PC-9 (cell line): ENCODE measurements around the gene SHC2. TPM values are rescaled to one million over a fixed set of nuclear protein-coding genes. Genes with fewer than 3 reads are reported as not detected.

Source experiments
- BruUV-seq: library from RNA; stranded (reverse); fragments of 400-500 nt; replicated peaks from 2 replicates; lab custom pipeline; 2021; lab: Mats Ljungman, UMichigan
- CTCF ChIA-PET: fragments of 300-600 bp; sonication (Branson Sonifier 250); formaldehyde crosslinking; loops from one replicate; lab custom pipeline; 2022; ENCODE audit warnings: antibody characterized with exemption; lab: Charles Lee
- POLR2A ChIA-PET: fragments of 300-600 bp; sonication (Branson Sonifier 250); formaldehyde crosslinking; loops from one replicate; lab custom pipeline; 2022; ENCODE audit warnings: antibody characterized with exemption; ENCODE audit not compliant: unreplicated experiment; lab: Charles Lee
- DNase-seq, 2 experiments: peaks; one replicate each; pipeline versions ENCODE4 v3.0.0 to v3.0.0-alpha.2; 2015 to 2022; ENCODE audit warnings: mixed read lengths in 1 of 2
- H2AFZ ChIP-seq: fragments of 200-600 bp; sonication (generic); 2 replicates; pipeline ENCODE4 v1.8.1; 2017; ENCODE audit warnings: antibody characterized with exemption
- H3F3A ChIP-seq: fragments of 200-600 bp; sonication (generic); 2 replicates; pipeline ENCODE4 v1.8.1; 2017; ENCODE audit warnings: antibody characterized with exemption, mild to moderate bottlenecking, low read depth; ENCODE audit not compliant: insufficient read depth
- H3K27ac ChIP-seq: fragments of 200-600 bp; sonication (generic); 2 replicates; pipeline ENCODE4 v1.6.1; 2016; ENCODE audit warnings: mixed run types
- H3K27me3 ChIP-seq: fragments of 200-600 bp; sonication (generic); 2 replicates; pipeline ENCODE4 v1.6.1; 2016; ENCODE audit warnings: low read depth, mixed run types; ENCODE audit not compliant: insufficient read depth
- H3K36me3 ChIP-seq: fragments of 200-600 bp; sonication (generic); 2 replicates; pipeline ENCODE4 v1.6.1; 2016; ENCODE audit warnings: low read depth, mixed run types
- H3K4me1 ChIP-seq: fragments of 200-600 bp; sonication (generic); replicated peaks from 2 replicates; pipeline ENCODE4 v1.6.1; 2016; ENCODE audit warnings: mixed run types; ENCODE audit not compliant: insufficient read depth
- H3K4me2 ChIP-seq: fragments of 200-600 bp; sonication (generic); 2 replicates; pipeline ENCODE4 v1.6.1; 2017; ENCODE audit warnings: mixed run types
- H3K4me3 ChIP-seq: fragments of 200-600 bp; sonication (generic); 2 replicates; pipeline ENCODE4 v1.6.1; 2016; ENCODE audit warnings: mixed run types
- H3K79me2 ChIP-seq: fragments of 200-600 bp; sonication (generic); 2 replicates; pipeline ENCODE4 v1.6.1; 2017; ENCODE audit warnings: low read depth, mixed run types
- H3K9me2 ChIP-seq: fragments of 200-600 bp; sonication (generic); 2 replicates; pipeline ENCODE4 v1.8.1; 2017; ENCODE audit warnings: mild to moderate bottlenecking; ENCODE audit not compliant: insufficient read depth
- H3K9me3 ChIP-seq: fragments of 200-600 bp; sonication (generic); 2 replicates; pipeline ENCODE4 v1.8.1; 2016; ENCODE audit warnings: low read depth; ENCODE audit not compliant: insufficient read depth
- H4K20me1 ChIP-seq: fragments of 200-600 bp; sonication (generic); 2 replicates; pipeline ENCODE4 v1.8.1; 2017; ENCODE audit not compliant: insufficient read depth
- EZH2 ChIP-seq: fragments of 200-600 bp; sonication (generic); IDR thresholded peaks from 2 replicates; pipeline ENCODE4 v1.8.0; 2017; ENCODE audit warnings: antibody characterized with exemption, low read depth
- intact Hi-C: fragments of 100-400 bp; cut with micrococcal nuclease; formaldehyde crosslinking; loops from one replicate; pipeline ENCODE4 v1.10.0; 2022; ENCODE audit not compliant: unreplicated experiment
- total RNA-seq: library from RNA; stranded (reverse); gene quantifications from 2 replicates; pipeline ENCODE4 v1.2.3, GENCODE V29; 2021
- TF ChIP-seq, protein P1 (sequence below): fragments of 200-600 bp; sonication (generic); conservative IDR thresholded peaks from 2 replicates; pipeline ENCODE4 v1.6.1; 2017; ENCODE audit warnings: mixed run types, antibody characterized with exemption, mild to moderate bottlenecking, moderate library complexity

The SHC2 gene
- total RNA-seq, 1 experiment from 2014 or later = 0.70 TPM

GRCh38 chr19:475360-475759 lies 14.5 kb upstream of the SHC2 start:
- BruUV-seq = no TSS peak
- Histone ChIP-seq H3K27ac (no peak overlapping the region), H4K20me1 (no peaks in the 10 kb centered on the region), H3K4me1 (no peaks in the 10 kb centered on the region), H3F3A (peaks cover 7% of the 10 kb centered on the region; the same call in 1 of the 2 replicates), H3K4me3 (no peak overlapping the region), H3K4me2 (no peak overlapping the region), H3K9me2 (no peaks in the 10 kb centered on the region), H3K27me3 (no peaks in the 10 kb centered on the region), H3K79me2 (no peaks in the 10 kb centered on the region), H2AFZ (no peak overlapping the region), H3K9me3 (no peaks in the 10 kb centered on the region), H3K36me3 (no peaks in the 10 kb centered on the region)
- ChIA-PET POLR2A (no interaction called here), CTCF (no interaction called here)
- intact Hi-C loops = no loop called here
- DNase-seq = no peak
- TF ChIP-seq, protein P1, sequence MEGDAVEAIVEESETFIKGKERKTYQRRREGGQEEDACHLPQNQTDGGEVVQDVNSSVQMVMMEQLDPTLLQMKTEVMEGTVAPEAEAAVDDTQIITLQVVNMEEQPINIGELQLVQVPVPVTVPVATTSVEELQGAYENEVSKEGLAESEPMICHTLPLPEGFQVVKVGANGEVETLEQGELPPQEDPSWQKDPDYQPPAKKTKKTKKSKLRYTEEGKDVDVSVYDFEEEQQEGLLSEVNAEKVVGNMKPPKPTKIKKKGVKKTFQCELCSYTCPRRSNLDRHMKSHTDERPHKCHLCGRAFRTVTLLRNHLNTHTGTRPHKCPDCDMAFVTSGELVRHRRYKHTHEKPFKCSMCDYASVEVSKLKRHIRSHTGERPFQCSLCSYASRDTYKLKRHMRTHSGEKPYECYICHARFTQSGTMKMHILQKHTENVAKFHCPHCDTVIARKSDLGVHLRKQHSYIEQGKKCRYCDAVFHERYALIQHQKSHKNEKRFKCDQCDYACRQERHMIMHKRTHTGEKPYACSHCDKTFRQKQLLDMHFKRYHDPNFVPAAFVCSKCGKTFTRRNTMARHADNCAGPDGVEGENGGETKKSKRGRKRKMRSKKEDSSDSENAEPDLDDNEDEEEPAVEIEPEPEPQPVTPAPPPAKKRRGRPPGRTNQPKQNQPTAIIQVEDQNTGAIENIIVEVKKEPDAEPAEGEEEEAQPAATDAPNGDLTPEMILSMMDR = no peak
- no peak for TF ChIP-seq EZH2

DNA sequence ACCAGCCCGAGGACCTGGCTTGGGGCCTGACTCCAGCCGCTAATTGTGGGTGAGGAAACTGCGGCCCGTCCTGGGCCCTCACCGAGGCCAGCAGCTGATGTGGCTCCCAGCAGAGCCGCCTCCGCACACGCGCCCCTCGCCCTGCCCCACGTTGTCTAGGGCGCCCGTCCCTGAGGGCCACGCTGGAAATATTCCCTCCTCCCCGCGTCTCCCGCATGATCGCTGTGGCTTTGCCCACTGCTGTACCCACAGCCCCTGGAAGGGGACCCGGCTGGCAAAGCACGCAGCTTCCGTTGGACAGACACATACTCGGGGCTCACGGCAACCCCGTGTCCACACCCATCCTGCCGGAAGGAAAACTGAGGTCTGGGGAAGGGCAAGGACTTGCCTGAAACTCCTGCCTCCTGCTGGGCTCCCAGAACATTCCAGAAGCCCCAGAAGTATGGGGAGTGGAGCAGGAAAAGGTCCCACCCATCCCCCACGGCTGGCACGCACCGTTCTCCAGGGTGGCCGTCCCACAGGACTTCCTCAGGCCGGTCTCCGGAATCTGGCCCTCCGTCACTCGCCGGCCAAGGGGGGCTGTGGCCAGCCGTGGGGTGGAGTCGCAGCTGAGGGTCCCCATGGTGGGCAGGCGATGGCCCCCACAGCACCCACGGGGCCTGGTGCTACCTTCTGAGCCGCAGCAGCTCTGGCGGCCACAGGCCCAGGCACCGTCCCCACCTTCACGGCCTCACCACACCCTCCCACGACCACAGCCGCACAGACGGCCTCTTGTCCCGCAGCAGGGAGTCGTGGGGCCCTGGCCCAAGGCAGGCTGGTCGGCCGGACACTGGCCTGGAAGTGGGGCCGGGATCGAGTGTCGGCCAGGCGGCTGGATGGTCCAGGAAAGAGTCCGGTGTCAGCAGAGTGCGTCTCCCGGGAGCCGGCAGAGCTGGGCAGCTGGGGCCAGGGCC lies 13.6 kb upstream of the SHC2 start:
- no peak overlapping the region for H3K4me2 ChIP-seq
- no peak overlapping the region for H3K27ac ChIP-seq
- H3F3A ChIP-seq = no peaks in the 10 kb centered on the region
- no peaks in the 10 kb centered on the region for H3K9me2 ChIP-seq
- H3K79me2 ChIP-seq = no peaks in the 10 kb centered on the region
- no peaks in the 10 kb centered on the region for H3K4me1 ChIP-seq
- intact Hi-C loops = no loop called here
- ChIA-PET CTCF (no interaction called here), POLR2A (no interaction called here)
- no peaks in the 10 kb centered on the region for H3K36me3 ChIP-seq
- H3K9me3 ChIP-seq = no peaks in the 10 kb centered on the region
- H4K20me1 ChIP-seq = no peaks in the 10 kb centered on the region
- no peak for TF ChIP-seq EZH2
- TF ChIP-seq, protein P1 = no peak
- H3K4me3 ChIP-seq = no peak overlapping the region
- no peak overlapping the region for H2AFZ ChIP-seq
- BruUV-seq = no TSS peak
- H3K27me3 ChIP-seq = no peaks in the 10 kb centered on the region
- no peak for DNase-seq

- BruUV-seq = no TSS peak
- no peaks in the 10 kb centered on the region for H3K79me2 ChIP-seq
- no peak overlapping the region for H3K27ac ChIP-seq
- H3F3A ChIP-seq = no peaks in the 10 kb centered on the region
- intact Hi-C loops = no loop called here
- H3K27me3 ChIP-seq = peaks cover 16% of the 10 kb centered on the region; the same call in 1 of the 2 replicates
- no peaks in the 10 kb centered on the region for H4K20me1 ChIP-seq
- ChIA-PET CTCF (no interaction called here), POLR2A (no interaction called here)
- H3K4me1 ChIP-seq = no peaks in the 10 kb centered on the region
- no peak overlapping the region for H3K4me3 ChIP-seq
- DNase-seq = no peak
- no peaks in the 10 kb centered on the region for H3K9me2 ChIP-seq
- H3K9me3 ChIP-seq = no peaks in the 10 kb centered on the region
- TF ChIP-seq EZH2 = no peak
- TF ChIP-seq, protein P1 = no peak
- H2AFZ ChIP-seq = no peak overlapping the region
- no peaks in the 10 kb centered on the region for H3K36me3 ChIP-seq
- H3K4me2 ChIP-seq = no peak overlapping the region
Observed at GRCh38 chr19:472005-472858, 11.4 kb upstream of the SHC2 start.
